Right lobe of liver (tissue), 6 donors: ENCODE data around the gene TMEM79. TPM values are rescaled to one million over a fixed set of nuclear protein-coding genes. Genes with fewer than 3 reads are reported as not detected.

Source experiments
- ATAC-seq, 4 donors: fragments of 200-7000 bp; cut with Tn5 transposase; one replicate each; pipeline ENCODE4 v1.9.1; 2020; ENCODE audit warnings: mild to moderate bottlenecking in 4 of 4, moderate library complexity in 4 of 4
- DNase-seq, 3 donors: peaks; one replicate each; pipeline ENCODE4 v3.0.0-alpha.2; 2020
- H3K27ac ChIP-seq, 3 donors: fragments of 200-600 bp; one replicate each; pipeline ENCODE4 v1.8.0; 2022
- H3K27me3 ChIP-seq, 2 donors: fragments of 200-600 bp; one replicate each; pipeline ENCODE4 v1.8.0; 2022
- H3K36me3 ChIP-seq, 4 donors: fragments of 200-600 bp; sonication (generic) in 1 of 4; one replicate each; pipeline versions ENCODE4 v1.5.1 to v1.8.0; 2017 to 2022; ENCODE audit warnings: control low read depth in 1 of 4
- H3K4me1 ChIP-seq, 4 donors: fragments of 200-600 bp; sonication (generic) in 1 of 4; one replicate each; pipeline versions ENCODE4 v1.5.1 to v1.8.0; 2017 to 2022; ENCODE audit warnings: control low read depth in 1 of 4
- H3K4me3 ChIP-seq, 3 donors: fragments of 200-600 bp; one replicate each; pipeline ENCODE4 v1.8.0; 2022
- H3K9me3 ChIP-seq, 4 donors: fragments of 200-600 bp; sonication (generic) in 1 of 4; one replicate each; pipeline versions ENCODE4 v1.5.1 to v1.8.0; 2017 to 2022; ENCODE audit warnings: control low read depth in 1 of 4
- POLR2A ChIP-seq: fragments of 450-650 bp; IDR thresholded peaks from one replicate; pipeline ENCODE4 v1.6.1; 2017; ENCODE audit warnings: antibody characterized with exemption, mild to moderate bottlenecking
- WGBS: methylation state at CpG from one replicate; pipeline ENCODE4 v1.1.6; 2018; ENCODE audit warnings: low coverage, low lambda C conversion rate; ENCODE audit not compliant: insufficient coverage; ENCODE audit errors: missing lambda C conversion rate; 5-methylcytosine and 5-hydroxymethylcytosine counted together
- intact Hi-C, 2 donors: fragments of 100-400 bp; cut with DNase I; formaldehyde crosslinking; loops; one replicate each; pipeline versions ENCODE4 v1.11.2 to v1.14.1; 2022
- total RNA-seq, 6 experiments: library from RNA; depleted of rRNA in 2 of 6; stranded (reverse); fragments of >200 nt in 2 of 6; fragmentation: NEBNext Ultra II Directional in 3 of 6; extraction: Animal tissue kit (Norgen Biotek cat#: 25700) in 3 of 6; gene quantifications; one replicate each; pipeline versions ENCODE4 v1.1.0 to v1.2.4, GENCODE V29; 2016 to 2023
- TF ChIP-seq, protein P1 (sequence below), 4 donors: fragments of 200-600 bp in 3 of 4; fragments of 450-650 bp in 1 of 4; IDR thresholded peaks; one replicate each; pipeline versions ENCODE4 v1.5.1 to v1.8.0; 2016 to 2022; ENCODE audit warnings: antibody characterized with exemption in 4 of 4, mild to moderate bottlenecking in 2 of 4
- donor health status: DM: no; HTN: yes; CAD: no.
- donor health status: DM: no; HTN: no; CAD: no.
- donor health status: DM: no; HTN: no; CAD: no.
- donor health status: DM: no; HTN: yes; CAD: no.
- donor health status: DM: no; HTN: yes; CAD: no.

Gene TMEM79
- total RNA-seq, 6 experiments from 2014 or later = 0.55 to 2.1 (median 1.5) TPM

DNA sequence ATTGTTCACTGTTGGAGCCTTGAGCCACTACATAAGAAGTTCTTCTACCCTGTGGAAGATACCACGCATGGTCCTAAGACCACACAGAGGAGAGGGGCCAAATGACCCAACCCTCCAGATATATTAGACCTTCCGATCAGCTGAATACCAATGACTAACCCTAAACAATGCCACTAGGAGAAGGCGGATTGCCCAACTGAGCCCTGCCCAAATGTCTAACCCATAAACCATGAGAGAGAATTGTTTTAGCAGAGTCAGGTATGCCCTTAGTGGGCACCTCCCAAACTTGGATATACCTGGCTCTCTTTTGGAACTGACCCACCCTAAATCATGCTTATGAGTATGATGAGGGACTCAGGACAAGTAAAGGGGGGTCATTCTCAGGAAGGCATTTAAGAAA is 13.8 kb upstream of the TMEM79 start:
- WGBS = 100% methylated on average over 2 of the region's 3 CpGs
- no peak for TF ChIP-seq POLR2A
- TF ChIP-seq, protein P1, sequence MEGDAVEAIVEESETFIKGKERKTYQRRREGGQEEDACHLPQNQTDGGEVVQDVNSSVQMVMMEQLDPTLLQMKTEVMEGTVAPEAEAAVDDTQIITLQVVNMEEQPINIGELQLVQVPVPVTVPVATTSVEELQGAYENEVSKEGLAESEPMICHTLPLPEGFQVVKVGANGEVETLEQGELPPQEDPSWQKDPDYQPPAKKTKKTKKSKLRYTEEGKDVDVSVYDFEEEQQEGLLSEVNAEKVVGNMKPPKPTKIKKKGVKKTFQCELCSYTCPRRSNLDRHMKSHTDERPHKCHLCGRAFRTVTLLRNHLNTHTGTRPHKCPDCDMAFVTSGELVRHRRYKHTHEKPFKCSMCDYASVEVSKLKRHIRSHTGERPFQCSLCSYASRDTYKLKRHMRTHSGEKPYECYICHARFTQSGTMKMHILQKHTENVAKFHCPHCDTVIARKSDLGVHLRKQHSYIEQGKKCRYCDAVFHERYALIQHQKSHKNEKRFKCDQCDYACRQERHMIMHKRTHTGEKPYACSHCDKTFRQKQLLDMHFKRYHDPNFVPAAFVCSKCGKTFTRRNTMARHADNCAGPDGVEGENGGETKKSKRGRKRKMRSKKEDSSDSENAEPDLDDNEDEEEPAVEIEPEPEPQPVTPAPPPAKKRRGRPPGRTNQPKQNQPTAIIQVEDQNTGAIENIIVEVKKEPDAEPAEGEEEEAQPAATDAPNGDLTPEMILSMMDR (IDR thresholded peaks at IDR 0.05) = no peak

DNA sequence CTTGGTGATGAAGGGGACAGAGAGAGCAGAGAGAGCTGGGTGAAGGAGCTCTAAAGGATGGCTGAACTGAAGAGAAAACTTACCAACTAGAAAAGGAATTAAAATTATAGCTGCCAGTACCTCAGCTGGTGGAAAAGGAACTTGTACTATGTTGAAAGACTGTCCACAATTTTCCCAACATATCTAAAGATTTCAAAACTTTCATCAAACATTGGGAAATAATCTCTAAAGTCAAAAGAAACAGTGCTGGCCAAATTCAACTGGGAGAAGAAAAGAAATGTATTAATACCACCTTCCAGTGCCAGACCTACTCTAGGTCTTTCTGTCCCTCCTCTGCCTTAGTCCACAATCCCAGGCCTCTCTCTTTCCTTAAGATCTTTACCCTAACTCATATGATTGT is 7.6 kb upstream of the TMEM79 start:
- H3K27ac ChIP-seq = peak overlapping the region in 1 of 3 donors; percentile 65
- peak overlapping the region in 1 of 3 donors; percentile 8 for H3K4me3 ChIP-seq
- no peak for DNase-seq
- H3K27me3 ChIP-seq = no peaks in the 10 kb centered on the region
- peaks cover 9 to 60% (median 30%) of the 10 kb centered on the region in 4 donors for H3K36me3 ChIP-seq
- peak in 2 of 4 donors; percentile 53 to 63 for ATAC-seq
- TF ChIP-seq, protein P1 (IDR thresholded peaks at IDR 0.05) = no peak
- no peak for TF ChIP-seq POLR2A
- no peaks in the 10 kb centered on the region for H3K9me3 ChIP-seq
- H3K4me1 ChIP-seq = peaks cover 0 to 46% (median 5%) of the 10 kb centered on the region in 4 donors
- intact Hi-C loops = no loop called here

More for the DNA sequence above, 13.8 kb upstream of the TMEM79 start:
- DNase-seq = no peak
- peaks cover 0 to 18% (median 0%) of the 10 kb centered on the region in 4 donors for H3K4me1 ChIP-seq
- no peak for ATAC-seq
- no peaks in the 10 kb centered on the region for H3K27me3 ChIP-seq
- no peak overlapping the region for H3K4me3 ChIP-seq
- intact Hi-C loops = no loop called here
- peaks cover 0 to 88% (median 42%) of the 10 kb centered on the region in 4 donors for H3K36me3 ChIP-seq
- H3K9me3 ChIP-seq = no peaks in the 10 kb centered on the region
- no peak overlapping the region for H3K27ac ChIP-seq

DNA sequence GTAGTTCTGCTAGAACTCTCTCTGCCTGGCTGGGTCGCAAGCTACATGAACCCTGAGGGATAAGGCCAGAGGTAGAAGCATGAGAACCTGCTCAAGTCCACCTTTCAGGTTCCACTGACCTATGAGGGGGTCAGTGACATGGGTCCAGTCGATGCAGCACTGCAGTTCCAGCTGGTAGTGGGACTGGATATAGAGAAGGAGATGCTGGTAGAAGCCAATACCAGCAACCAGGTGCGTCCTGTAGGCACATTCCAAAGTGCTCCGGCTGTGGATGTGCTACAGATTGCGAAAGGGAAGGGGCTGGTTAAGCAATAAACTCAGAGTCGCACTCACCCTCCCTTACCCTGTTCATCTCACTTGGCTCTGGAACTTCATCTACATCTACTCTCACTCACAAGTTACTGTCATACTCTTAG is 7.2 kb upstream of the TMEM79 start:
- WGBS = 29% methylated on average over 6 of the region's 6 CpGs
- intact Hi-C loops = no loop called here
- peaks cover 0 to 46% (median 6%) of the 10 kb centered on the region in 4 donors for H3K4me1 ChIP-seq
- DNase-seq (peak; percentile 40 to 75 (median 73)), ATAC-seq (peak; percentile 80 to 94 (median 90))
- H3K27ac ChIP-seq = peak overlapping the region in 1 of 3 donors; percentile 65
- no peaks in the 10 kb centered on the region for H3K27me3 ChIP-seq
- TF ChIP-seq, protein P1 (IDR thresholded peaks at IDR 0.05) = no peak
- no peak for TF ChIP-seq POLR2A
- H3K36me3 ChIP-seq = peaks cover 9 to 56% (median 30%) of the 10 kb centered on the region in 4 donors
- no peaks in the 10 kb centered on the region for H3K9me3 ChIP-seq
- peak overlapping the region in 1 of 3 donors; percentile 8 for H3K4me3 ChIP-seq

DNA sequence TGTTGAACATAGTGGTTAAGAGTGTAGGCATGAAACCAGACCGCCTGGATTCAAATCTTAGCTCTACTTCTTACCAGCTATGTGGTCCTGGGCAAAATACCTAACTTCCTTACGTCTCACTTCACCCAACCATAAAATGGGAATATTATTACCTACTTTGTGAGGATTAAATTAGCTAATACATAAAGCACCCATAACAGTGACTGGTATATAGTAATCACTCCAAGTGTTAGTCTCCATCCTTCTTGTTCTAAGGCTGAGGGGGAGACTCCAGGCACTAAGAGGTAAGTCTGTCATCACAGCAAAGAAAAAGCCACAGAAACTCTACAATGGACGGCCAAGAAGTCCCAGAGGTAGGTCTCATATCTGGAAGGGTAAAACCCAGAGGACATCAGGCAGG is 4.3 kb upstream of the TMEM79 start:
- no peaks in the 10 kb centered on the region for H3K27me3 ChIP-seq
- no peaks in the 10 kb centered on the region for H3K9me3 ChIP-seq
- DNase-seq = no peak
- H3K36me3 ChIP-seq = peaks cover 6 to 28% (median 13%) of the 10 kb centered on the region in 4 donors
- TF ChIP-seq, protein P1 (IDR thresholded peaks at IDR 0.05) = no peak
- TF ChIP-seq POLR2A = no peak
- H3K4me1 ChIP-seq = peaks cover 0 to 54% (median 9%) of the 10 kb centered on the region in 4 donors
- H3K4me3 ChIP-seq = no peak overlapping the region
- intact Hi-C loops = no loop called here
- WGBS = 85% methylated on average over 3 of the region's 3 CpGs
- H3K27ac ChIP-seq = no peak overlapping the region
- no peak for ATAC-seq
